K562 (cell line): Measurements from ENCODE around the gene SPINT2. TPM values are rescaled to one million over a fixed set of nuclear protein-coding genes. Genes with fewer than 3 reads are reported as not detected.

Source experiments
- ATAC-seq: fragments of 200-7000 bp; cut with Tn5 transposase; 3 replicates; pipeline ENCODE4 v1.9.1; 2020; ENCODE audit warnings: moderate library complexity
- BruUV-seq: library from RNA; stranded (reverse); fragments of 400-500 nt; replicated peaks from 2 replicates; lab custom pipeline; 2021; lab: Mats Ljungman, UMichigan
- CTCF ChIA-PET: fragments of 300-600 bp; formaldehyde crosslinking; extraction: SDS; loops from one replicate; lab custom pipeline; 2021; ENCODE audit warnings: low intra/inter-chr PET ratio; lab: Yijun Ruan, JAX
- POLR2A ChIA-PET: fragments of 300-600, 350-650 bp; sonication (Branson Sonifier 250); formaldehyde crosslinking; extraction: SDS; loops from one replicate; lab custom pipeline; 2021; ENCODE audit warnings: antibody characterized with exemption, inconsistent platforms; lab: Yijun Ruan, JAX
- DNase-seq, 4 experiments: peaks; one replicate each; pipeline versions ENCODE4 v3.0.0 to v3.0.0-alpha.2; 2011 to 2018; ENCODE audit warnings: low spot score in 3 of 4, mixed read lengths in 3 of 4; ENCODE audit errors: extremely low read depth in 1 of 4
- FAIRE-seq: peaks from 2 replicates; lab custom pipeline; 2011; peaks lifted over from hg19 to GRCh38; lab: Jason Lieb, UNC
- H2AFZ ChIP-seq: 2 replicates; pipeline ENCODE4 v1.6.0; 2011; ENCODE audit warnings: low read depth, low read length, control low read depth, inconsistent platforms
- H3K27ac ChIP-seq: fragments of 200-600 bp; 3 replicates; pipeline ENCODE4 v1.8.0; 2011; ENCODE audit warnings: low read depth, mild to moderate bottlenecking, control low read depth, inconsistent platforms, low read length, moderate library complexity, mixed read lengths; ENCODE audit errors: extremely low read depth
- H3K27me3 ChIP-seq, 2 experiments: fragments of 300-600 bp in 1 of 2; 2 replicates in 1 of 2; 3 replicates in 1 of 2; pipeline versions ENCODE4 v1.6.0 to v1.8.0; 2011; ENCODE audit warnings: inconsistent platforms in 2 of 2, low read length in 2 of 2, mild to moderate bottlenecking in 1 of 2, mixed read lengths in 1 of 2, moderate library complexity in 1 of 2; ENCODE audit not compliant: control insufficient read depth in 2 of 2, insufficient read depth in 2 of 2
- H3K36me3 ChIP-seq: fragments of 300-600 bp; 3 replicates; pipeline ENCODE4 v1.8.0; 2011; ENCODE audit warnings: mild to moderate bottlenecking, low read length, inconsistent platforms; ENCODE audit not compliant: control insufficient read depth, insufficient read depth
- H3K4me1 ChIP-seq, 2 experiments: fragments of 200-600 bp in 1 of 2; replicated peaks in 1 of 2; 2 replicates in 1 of 2; 3 replicates in 1 of 2; pipeline versions ENCODE4 v1.5.1 to v1.8.0; 2011; ENCODE audit warnings: inconsistent platforms in 2 of 2, low read length in 2 of 2, mild to moderate bottlenecking in 1 of 2, mixed read lengths in 1 of 2, moderate library complexity in 1 of 2; ENCODE audit not compliant: control insufficient read depth in 2 of 2, insufficient read depth in 2 of 2
- H3K4me2 ChIP-seq: 2 replicates; pipeline ENCODE4 v1.6.1; 2011; ENCODE audit warnings: low read length, control low read depth, inconsistent platforms, mixed read lengths; ENCODE audit not compliant: insufficient read depth
- H3K4me3 ChIP-seq: fragments of 200-600 bp; sonication (generic), shearing (Covaris generic); 2 replicates; pipeline ENCODE4 v1.5.1; 2016; ENCODE audit warnings: control low read depth, inconsistent platforms
- H3K79me2 ChIP-seq: fragments of 200-600 bp; 3 replicates; pipeline ENCODE4 v1.8.0; 2011; ENCODE audit warnings: low read length, inconsistent platforms; ENCODE audit not compliant: control insufficient read depth, insufficient read depth
- H3K9ac ChIP-seq, 2 experiments: 2 replicates each; pipeline versions ENCODE4 v1.6.0 to v1.6.1; 2011; ENCODE audit warnings: low read depth in 2 of 2, low read length in 2 of 2, control low read depth in 1 of 2, inconsistent platforms in 1 of 2, mild to moderate bottlenecking in 1 of 2, mixed read lengths in 1 of 2; ENCODE audit not compliant: insufficient read depth in 1 of 2
- H3K9me1 ChIP-seq: one replicate; pipeline ENCODE4 v1.6.0; 2011; ENCODE audit warnings: inconsistent platforms, mild to moderate bottlenecking, low read length, moderate library complexity; ENCODE audit not compliant: control insufficient read depth, insufficient read depth
- H3K9me3 ChIP-seq: replicated peaks from 2 replicates; pipeline ENCODE4 v1.5.1; 2011; ENCODE audit warnings: low read depth, low read length, inconsistent platforms; ENCODE audit not compliant: control insufficient read depth, insufficient read depth
- H4K20me1 ChIP-seq: replicated peaks from 2 replicates; pipeline ENCODE4 v1.6.1; 2011; ENCODE audit warnings: low read length, inconsistent platforms, mixed read lengths; ENCODE audit not compliant: control insufficient read depth, insufficient read depth
- ADNP ChIP-seq: fragments of 200-800 bp; sonication (Bioruptor generic); IDR thresholded peaks from 2 replicates; pipeline ENCODE4 v1.6.1; 2016; ENCODE audit warnings: missing genetic modification characterization, missing compliant biosample characterization
- BCOR ChIP-seq: fragments of 450-650 bp; IDR thresholded peaks from 2 replicates; pipeline ENCODE4 v1.6.1; 2016
- CBX3 ChIP-seq, 2 experiments: IDR thresholded peaks; 1 replicate in 1 of 2; 2 replicates in 1 of 2; pipeline ENCODE4 v1.6.1; 2012; ENCODE audit warnings: inconsistent platforms in 2 of 2, low read length in 2 of 2, borderline replicate concordance in 1 of 2, control low read depth in 1 of 2
- NCOA4 ChIP-seq: fragments of 450-650 bp; IDR thresholded peaks from 2 replicates; pipeline ENCODE4 v1.6.1; 2018; ENCODE audit warnings: mild to moderate bottlenecking; ENCODE audit not compliant: partially characterized antibody
- NCOA6 ChIP-seq: fragments of 450-650 bp; IDR thresholded peaks from 2 replicates; pipeline ENCODE4 v1.6.1; 2017; ENCODE audit warnings: mild to moderate bottlenecking
- NFRKB ChIP-seq: fragments of 450-650 bp; IDR thresholded peaks from 2 replicates; pipeline ENCODE4 v1.6.1; 2016; ENCODE audit warnings: low read depth
- PHF20 ChIP-seq: fragments of 450-650 bp; IDR thresholded peaks from 2 replicates; pipeline ENCODE4 v1.6.1; 2018; ENCODE audit not compliant: partially characterized antibody
- PTBP1 ChIP-seq: fragments of 200-400 bp; formaldehyde crosslinking; IDR thresholded peaks from 2 replicates; pipeline ENCODE4 v1.6.1; 2017; ENCODE audit warnings: low read depth, low read length
- RFX5 ChIP-seq: IDR thresholded peaks from 2 replicates; pipeline ENCODE4 v1.6.1; 2011; ENCODE audit warnings: low read depth, mild to moderate bottlenecking, improper control_type of control experiment, low read length
- SMARCA5 ChIP-seq: fragments of 450-650 bp; IDR thresholded peaks from 2 replicates; pipeline ENCODE4 v1.6.1; 2016
- SOX6 ChIP-seq: fragments of 450-650 bp; IDR thresholded peaks from 2 replicates; pipeline ENCODE4 v1.6.1; 2014; ENCODE audit warnings: mild to moderate bottlenecking
- SRF ChIP-seq, 2 experiments: fragments of 250-450, 450-650 bp in 1 of 2; sonication (Bioruptor Pico) in 1 of 2; sonication (generic) in 1 of 2; formaldehyde crosslinking; IDR thresholded peaks; 2 replicates each; pipeline versions ENCODE4 v1.5.0 to v1.5.1; 2020 to 2022; ENCODE audit warnings: mild to moderate bottlenecking in 1 of 2, missing genetic modification reagents in 1 of 2
- ZFP1 ChIP-seq: fragments of 450-650 bp; formaldehyde crosslinking; IDR thresholded peaks from 2 replicates; pipeline ENCODE4 v1.4.0; 2020; ENCODE audit warnings: mild to moderate bottlenecking, mixed read lengths
- ZNF124 ChIP-seq: sonication (generic); formaldehyde crosslinking; IDR thresholded peaks from 2 replicates; pipeline ENCODE4 v1.8.1; 2022; ENCODE audit warnings: missing genetic modification reagents
- ZNF41 ChIP-seq: fragments of 250-450 bp; sonication (Bioruptor Pico); conservative IDR thresholded peaks from 2 replicates; pipeline ENCODE4 v1.4.0; 2020; ENCODE audit warnings: mild to moderate bottlenecking
- ZNF766 ChIP-seq: fragments of 200-800 bp; sonication (Bioruptor generic); conservative IDR thresholded peaks from 2 replicates; pipeline ENCODE4 v1.6.1; 2016; ENCODE audit warnings: missing genetic modification characterization, missing compliant biosample characterization
- WGBS: fragments of 100-300 bp; shearing (Covaris generic); methylation state at CpG from one replicate; pipeline ENCODE4 v1.1.6; 2016; ENCODE audit warnings: low coverage, mixed read lengths; ENCODE audit not compliant: insufficient coverage; ENCODE audit errors: missing lambda C conversion rate; 5-methylcytosine and 5-hydroxymethylcytosine counted together
- in situ Hi-C: fragments of 300-500 bp; cut with MboI; formaldehyde crosslinking; loops from 4 replicates; pipeline ENCODE4 v1.15.0; 2018; ENCODE audit warnings: inconsistent platforms, mixed read lengths
- intact Hi-C: fragments of 100-400 bp; cut with micrococcal nuclease; formaldehyde crosslinking; loops from 2 replicates; pipeline ENCODE4 v1.14.2; 2022
- polyA plus RNA-seq, 8 experiments: library from polyadenylated mRNA; depleted of rRNA in 4 of 8; stranded (reverse) in 5 of 8; unstranded in 3 of 8; fragments of >200 nt; fragmentation: Nextera tagmentation in 2 of 8; fragmentation: Illumina TruSeq in 1 of 8; extraction: Ambion mirVana in 2 of 8; extraction: Trizol in 1 of 8; gene quantifications; 2 replicates each; pipeline versions ENCODE4 v1.2.1 to v1.2.3, GENCODE V29; 2011 to 2014; ENCODE audit warnings: inconsistent platforms in 1 of 8, missing spikeins in 1 of 8
- total RNA-seq, 7 experiments: library from RNA; depleted of rRNA in 6 of 7; stranded (reverse); fragments of >200 nt in 6 of 7; fragmentation: Illumina TruSeq in 2 of 7; extraction: Trizol in 2 of 7; gene quantifications; 2 replicates each; pipeline versions ENCODE4 v1.2.1 to v1.2.3, GENCODE V29; 2011 to 2021; ENCODE audit warnings: low replicate concordance in 1 of 7
- TF ChIP-seq, protein P1 (sequence below): sonication (generic); formaldehyde crosslinking; IDR thresholded peaks from 2 replicates; pipeline ENCODE4 v1.8.1; 2023; ENCODE audit warnings: mild to moderate bottlenecking, missing genetic modification reagents
- TF ChIP-seq, protein P2 (sequence below): fragments of 450-650 bp; IDR thresholded peaks from 2 replicates; pipeline ENCODE4 v1.6.1; 2017; ENCODE audit warnings: antibody characterized with exemption, mild to moderate bottlenecking

The SPINT2 gene
- total and polyA plus RNA-seq, 9 of the 15 experiments (the other 6 are each of a cell fraction or from before 2014, with no cell fraction given): 0.65 to 4.5 (median 3.4) TPM

DNA sequence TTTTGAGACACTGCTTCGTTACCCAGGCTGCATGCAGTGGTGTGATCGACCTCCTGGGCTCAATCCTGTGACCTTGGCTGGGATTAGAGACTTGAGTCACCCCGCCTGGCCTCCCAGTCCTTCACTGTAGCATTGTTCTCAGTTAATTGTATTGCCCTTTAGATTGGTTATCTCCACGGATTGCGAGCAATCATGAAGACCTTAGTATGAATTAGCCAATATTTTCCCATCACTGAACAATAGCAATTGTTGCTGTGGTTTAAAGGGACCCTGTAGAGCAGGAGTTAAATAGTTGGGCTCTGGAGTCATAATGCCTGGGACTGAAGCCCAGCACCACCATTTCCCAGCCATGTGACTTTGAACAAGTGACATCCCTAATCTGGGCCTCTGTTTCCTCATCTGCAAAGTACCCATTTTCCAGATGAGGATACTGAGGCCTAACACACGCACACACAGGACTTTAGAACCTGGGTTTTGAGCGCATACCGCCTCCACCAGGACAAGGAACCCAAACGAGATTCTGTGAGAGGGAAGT, 16.6 kb upstream of the SPINT2 start:
- Histone ChIP-seq H3K4me2 (no peak overlapping the region), H3K4me3 (no peak overlapping the region), H3K9me1 (no peaks in the 10 kb centered on the region), H3K9me3 (no peaks in the 10 kb centered on the region), H2AFZ (no peak overlapping the region), H4K20me1 (no peaks in the 10 kb centered on the region), H3K27ac (no peak overlapping the region), H3K36me3 (peaks cover 16% of the 10 kb centered on the region; the same call in 2 of the 3 replicates), H3K4me1 (peaks cover 7 to 37% of the 10 kb centered on the region in 2 experiments; a peak in 4 of 5 replicates), H3K79me2 (peaks cover 6% of the 10 kb centered on the region; the same call in 2 of the 3 replicates), H3K9ac (no peak overlapping the region), H3K27me3 (no peaks in the 10 kb centered on the region)
- intact Hi-C loops (no loop called here), in situ Hi-C loops (no loop called here)
- no TSS peak for BruUV-seq
- CTCF ChIA-PET: no interaction called here
- DNase-seq: no peak
- 64% methylated on average over 9 of the region's 9 CpGs for WGBS
- FAIRE-seq: no peak
- POLR2A ChIA-PET: no interaction called here
- ATAC-seq: no peak
- peak; percentile 61; the same call in 1 of the 2 replicates for TF ChIP-seq SOX6
- peak; percentile 88 for TF ChIP-seq ADNP (tag)
- TF ChIP-seq, protein P1, sequence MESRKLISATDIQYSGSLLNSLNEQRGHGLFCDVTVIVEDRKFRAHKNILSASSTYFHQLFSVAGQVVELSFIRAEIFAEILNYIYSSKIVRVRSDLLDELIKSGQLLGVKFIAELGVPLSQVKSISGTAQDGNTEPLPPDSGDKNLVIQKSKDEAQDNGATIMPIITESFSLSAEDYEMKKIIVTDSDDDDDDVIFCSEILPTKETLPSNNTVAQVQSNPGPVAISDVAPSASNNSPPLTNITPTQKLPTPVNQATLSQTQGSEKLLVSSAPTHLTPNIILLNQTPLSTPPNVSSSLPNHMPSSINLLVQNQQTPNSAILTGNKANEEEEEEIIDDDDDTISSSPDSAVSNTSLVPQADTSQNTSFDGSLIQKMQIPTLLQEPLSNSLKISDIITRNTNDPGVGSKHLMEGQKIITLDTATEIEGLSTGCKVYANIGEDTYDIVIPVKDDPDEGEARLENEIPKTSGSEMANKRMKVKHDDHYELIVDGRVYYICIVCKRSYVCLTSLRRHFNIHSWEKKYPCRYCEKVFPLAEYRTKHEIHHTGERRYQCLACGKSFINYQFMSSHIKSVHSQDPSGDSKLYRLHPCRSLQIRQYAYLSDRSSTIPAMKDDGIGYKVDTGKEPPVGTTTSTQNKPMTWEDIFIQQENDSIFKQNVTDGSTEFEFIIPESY: peak; percentile 96
- TF ChIP-seq ZNF766 (CRISPR knock-in tag): no peak
- TF ChIP-seq NFRKB: no peak
- no peak for TF ChIP-seq SRF (CRISPR knock-in tag; IDR thresholded peaks at IDR 0.05)
- TF ChIP-seq RFX5: no peak
- TF ChIP-seq NCOA4: no peak
- TF ChIP-seq ZNF41 (CRISPR knock-in tag): no peak
- TF ChIP-seq PTBP1: peak; percentile 73; the same call in 1 of the 2 replicates
- TF ChIP-seq, protein P2, sequence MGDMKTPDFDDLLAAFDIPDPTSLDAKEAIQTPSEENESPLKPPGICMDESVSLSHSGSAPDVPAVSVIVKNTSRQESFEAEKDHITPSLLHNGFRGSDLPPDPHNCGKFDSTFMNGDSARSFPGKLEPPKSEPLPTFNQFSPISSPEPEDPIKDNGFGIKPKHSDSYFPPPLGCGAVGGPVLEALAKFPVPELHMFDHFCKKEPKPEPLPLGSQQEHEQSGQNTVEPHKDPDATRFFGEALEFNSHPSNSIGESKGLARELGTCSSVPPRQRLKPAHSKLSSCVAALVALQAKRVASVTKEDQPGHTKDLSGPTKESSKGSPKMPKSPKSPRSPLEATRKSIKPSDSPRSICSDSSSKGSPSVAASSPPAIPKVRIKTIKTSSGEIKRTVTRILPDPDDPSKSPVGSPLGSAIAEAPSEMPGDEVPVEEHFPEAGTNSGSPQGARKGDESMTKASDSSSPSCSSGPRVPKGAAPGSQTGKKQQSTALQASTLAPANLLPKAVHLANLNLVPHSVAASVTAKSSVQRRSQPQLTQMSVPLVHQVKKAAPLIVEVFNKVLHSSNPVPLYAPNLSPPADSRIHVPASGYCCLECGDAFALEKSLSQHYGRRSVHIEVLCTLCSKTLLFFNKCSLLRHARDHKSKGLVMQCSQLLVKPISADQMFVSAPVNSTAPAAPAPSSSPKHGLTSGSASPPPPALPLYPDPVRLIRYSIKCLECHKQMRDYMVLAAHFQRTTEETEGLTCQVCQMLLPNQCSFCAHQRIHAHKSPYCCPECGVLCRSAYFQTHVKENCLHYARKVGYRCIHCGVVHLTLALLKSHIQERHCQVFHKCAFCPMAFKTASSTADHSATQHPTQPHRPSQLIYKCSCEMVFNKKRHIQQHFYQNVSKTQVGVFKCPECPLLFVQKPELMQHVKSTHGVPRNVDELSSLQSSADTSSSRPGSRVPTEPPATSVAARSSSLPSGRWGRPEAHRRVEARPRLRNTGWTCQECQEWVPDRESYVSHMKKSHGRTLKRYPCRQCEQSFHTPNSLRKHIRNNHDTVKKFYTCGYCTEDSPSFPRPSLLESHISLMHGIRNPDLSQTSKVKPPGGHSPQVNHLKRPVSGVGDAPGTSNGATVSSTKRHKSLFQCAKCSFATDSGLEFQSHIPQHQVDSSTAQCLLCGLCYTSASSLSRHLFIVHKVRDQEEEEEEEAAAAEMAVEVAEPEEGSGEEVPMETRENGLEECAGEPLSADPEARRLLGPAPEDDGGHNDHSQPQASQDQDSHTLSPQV: no peak
- no peak for TF ChIP-seq NCOA6
- no peak for TF ChIP-seq ZFP1
- TF ChIP-seq ZNF124 (CRISPR knock-in tag): no peak
- TF ChIP-seq PHF20: peak; percentile 53
- TF ChIP-seq SMARCA5: 0 out of 2 replicates have a peak, but pooled peaks have one; percentile 46
- TF ChIP-seq BCOR: peak; percentile 98
- TF ChIP-seq CBX3 (IDR thresholded peaks at IDR 0.05; ENCODE audit: borderline replicate concordance in 1 of 2, low read length in 2 of 2): 0 out of 3 replicates have a peak, but pooled peaks of 1 of the 2 experiments have one; percentile 23
